ENCODE data around the gene USP32. TPM values are rescaled to one million over a fixed set of nuclear protein-coding genes. Genes with fewer than 3 reads are reported as not detected.

Gene USP32
- total RNA-seq, 1 experiment from 2014 or later: 103 TPM

- no peak for TF ChIP-seq PRRX2 (CRISPR knock-in tag; IDR thresholded peaks at IDR 0.05)
- no peak for TF ChIP-seq ZSCAN18 (CRISPR knock-in tag; IDR thresholded peaks at IDR 0.05)
- no peak for TF ChIP-seq IRF1 (CRISPR knock-in tag; IDR thresholded peaks at IDR 0.05)
- no peak for TF ChIP-seq ZNF263 (CRISPR knock-in tag; IDR thresholded peaks at IDR 0.05; ENCODE audit: low read depth)
- no peak for TF ChIP-seq JUN (CRISPR knock-in tag; IDR thresholded peaks at IDR 0.05)
These were observed 63.3 kb downstream of the USP32 start (continued) for GRCh38 chr17:60328679-60329078.

- ATAC-seq (peak; percentile 29), DNase-seq (ENCODE audit: low spot score) (no peak)
- H3K4me3 Mint-ChIP-seq: peak overlapping the region; percentile 41
- H3K27ac Mint-ChIP-seq: peak overlapping the region; percentile 94
- H3K36me3 Mint-ChIP-seq: no peaks in the 10 kb centered on the region
- H3K4me1 Mint-ChIP-seq: peaks cover 49% of the 10 kb centered on the region
- TF ChIP-seq CBFB (CRISPR knock-in tag; IDR thresholded peaks at IDR 0.05; ENCODE audit: low read depth) (no peak), ERG (CRISPR knock-in tag; IDR thresholded peaks at IDR 0.05) (no peak), CTCF (IDR thresholded peaks at IDR 0.05) (no peak), ATF3 (CRISPR knock-in tag; conservative IDR thresholded peaks at IDR 0.05) (no peak), SMAD3 (CRISPR knock-in tag; IDR thresholded peaks at IDR 0.05; ENCODE audit: borderline replicate concordance) (no peak), ZNF121 (CRISPR knock-in tag; IDR thresholded peaks at IDR 0.05) (no peak), E2F5 (CRISPR knock-in tag; IDR thresholded peaks at IDR 0.05) (0 out of 2 replicates have a peak, but pooled peaks have one; percentile 10), ZNF396 (CRISPR knock-in tag; IDR thresholded peaks at IDR 0.05; ENCODE audit: borderline replicate concordance) (no peak), CDX4 (CRISPR knock-in tag; IDR thresholded peaks at IDR 0.05; ENCODE audit: borderline replicate concordance) (no peak), ZNF138 (CRISPR knock-in tag; conservative IDR thresholded peaks at IDR 0.05) (0 out of 2 replicates have a peak, but pooled peaks have one; percentile 10), ZNF423 (CRISPR knock-in tag; IDR thresholded peaks at IDR 0.05) (no peak), STAT6 (CRISPR knock-in tag; conservative IDR thresholded peaks at IDR 0.05; ENCODE audit: low read depth) (no peak)
- no peaks in the 10 kb centered on the region for H3K27me3 Mint-ChIP-seq (ENCODE audit: low read depth)
- H3K9me3 Mint-ChIP-seq: no peaks in the 10 kb centered on the region
- CTCF ChIA-PET: interaction anchor here (0.9 to 1.4 kb wide), 3 partner anchors 64 to 97 kb away, joined by 3 to 4 read pairs (median 3); partner anchors contain the start of gene USP32
- POLR2A ChIA-PET: no interaction called here
These were observed 64.0 kb downstream of the USP32 start for GRCh38 chr17:60327901-60328273.

All from WTC11 (cell line).